Activated CD8-positive, alpha-beta memory T cell treated with anti-CD3 and anti-CD28 coated beads for 36 hours (primary cell): ENCODE measurements around the gene INTS3. TPM values are rescaled to one million over a fixed set of nuclear protein-coding genes. Genes with fewer than 3 reads are reported as not detected.
"Not testable (repeated sequence)": the region's sequence is repeated elsewhere in the genome, so short reads cannot be mapped to it uniquely, and the experiment has no call there.

Experiments used
- CTCF ChIA-PET: fragments of 350-600 bp; sonication (Branson Sonifier 250); formaldehyde crosslinking; loops from one replicate; lab custom pipeline; 2021; ENCODE audit warnings: antibody characterized with exemption; lab: Charles Lee
- POLR2A ChIA-PET: fragments of 350-600 bp; sonication (Branson Sonifier 250); formaldehyde crosslinking; loops from one replicate; lab custom pipeline; 2021; ENCODE audit warnings: antibody characterized with exemption; lab: Charles Lee
- total RNA-seq, 2 experiments: library from RNA; stranded (reverse); gene quantifications; one replicate each; pipeline ENCODE4 v1.2.3, GENCODE V29; 2021

The INTS3 gene
- total RNA-seq, 2 experiments from 2014 or later = 54.9 to 55.3 TPM

- POLR2A ChIA-PET = no interaction called here
Observed at GRCh38 chr1:153773096-153773921, 45.5 kb downstream of the INTS3 start.

GRCh38 chr1:153774026-153774595 is 46.3 kb downstream of the INTS3 start:
- POLR2A ChIA-PET = no interaction called here
- CTCF ChIA-PET = interaction anchor here (0.8 to 1.5 kb wide), 2 partner anchors 15 to 1117 kb away, joined by 3 read pairs; no protein-coding TSS in a partner anchor

More at GRCh38 chr1:153773096-153773921, 45.5 kb downstream of the INTS3 start:
- CTCF ChIA-PET = interaction anchor here (0.8 to 1.1 kb wide), 2 partner anchors 8 to 1118 kb away, joined by 3 to 4 read pairs; no protein-coding TSS in a partner anchor

GRCh38 chr1:153774780-153775457 is 47.1 kb downstream of the INTS3 start, which contains the start of gene SLC27A3:
Gene SLC27A3, plus strand, starts transcription at chr1:153775407. Its CDS starts 91 bp downstream, at chr1:153775498.
- CTCF ChIA-PET = interaction anchor here (1.5 kb wide), 2 partner anchors 15 to 216 kb away, joined by 3 read pairs; partner anchors contain the start of gene RPS27
- POLR2A ChIA-PET = interaction anchor here (0.6 to 0.8 kb wide), 2 partner anchors 31 to 212 kb away, joined by 3 read pairs; partner anchors contain the start of gene RAB13

- ChIA-PET CTCF (interaction anchor here (1.5 kb wide), 2 partner anchors 14 to 215 kb away, joined by 3 read pairs; partner anchors contain the start of gene RPS27), POLR2A (interaction anchor here (0.6 to 0.8 kb wide), 3 partner anchors 30 to 240 kb away, joined by 3 read pairs; partner anchors contain the start of gene RAB13)
Observed at GRCh38 chr1:153775458-153776327, 47.8 kb downstream of the INTS3 start.

GRCh38 chr1:153776352-153776751 is 48.5 kb downstream of the INTS3 start:
- ChIA-PET CTCF (interaction anchor here (1.5 kb wide), 1 partner anchor 214 kb away, joined by 3 read pairs; the partner anchor contains the start of gene RPS27), POLR2A (interaction anchor here (0.6 kb wide), 1 partner anchor 239 kb away, joined by 3 read pairs; no protein-coding TSS in a partner anchor)

GRCh38 chr1:153776845-153777370 is 49.1 kb downstream of the INTS3 start:
- CTCF ChIA-PET = no interaction called here
- POLR2A ChIA-PET = no interaction called here

- CTCF ChIA-PET = no interaction called here
- POLR2A ChIA-PET = no interaction called here
Observed at GRCh38 chr1:153777648-153778047, 49.8 kb downstream of the INTS3 start.

- ChIA-PET POLR2A (no interaction called here), CTCF (no interaction called here)
Observed at GRCh38 chr1:153778051-153778823, 50.4 kb downstream of the INTS3 start.

- CTCF ChIA-PET = no interaction called here
- POLR2A ChIA-PET = interaction anchor here (0.6 kb wide), 1 partner anchor 135 kb away, joined by 5 read pairs; no protein-coding TSS in a partner anchor
Observed at GRCh38 chr1:153778824-153779519, 51.1 kb downstream of the INTS3 start.

- POLR2A ChIA-PET = no interaction called here
- CTCF ChIA-PET = no interaction called here
Observed at GRCh38 chr1:153779781-153780541, 52.1 kb downstream of the INTS3 start.

GRCh38 chr1:153780551-153780950 is 52.7 kb downstream of the INTS3 start:
- POLR2A ChIA-PET = interaction anchor here (0.9 kb wide), 1 partner anchor 121 kb away, joined by 3 read pairs; no protein-coding TSS in a partner anchor
- CTCF ChIA-PET = no interaction called here

GRCh38 chr1:153782648-153783047 is 54.8 kb downstream of the INTS3 start:
- POLR2A ChIA-PET = not testable (repeated sequence)
- CTCF ChIA-PET = interaction anchor here (1.9 kb wide), 1 partner anchor 10 kb away, joined by 4 read pairs; no protein-coding TSS in a partner anchor

GRCh38 chr1:153783233-153784190 is 55.7 kb downstream of the INTS3 start:
- ChIA-PET CTCF (interaction anchor here (0.9 kb wide), 1 partner anchor 205 kb away, joined by 3 read pairs; no protein-coding TSS in a partner anchor), POLR2A (interaction anchor here (0.6 to 0.7 kb wide), 3 partner anchors 11 to 203 kb away, joined by 3 to 7 read pairs (median 3); partner anchors contain the start of gene CREB3L4)

- POLR2A ChIA-PET = no interaction called here
Observed at GRCh38 chr1:153786038-153786790, 58.4 kb downstream of the INTS3 start.

More at GRCh38 chr1:153786038-153786790, 58.4 kb downstream of the INTS3 start:
- CTCF ChIA-PET = no interaction called here
